ENCODE data around the gene BTBD19.
A peak's percentile ranks its signal among the peaks of the same experiment; 100 is the strongest.
"Not testable (repeated sequence)": the region's sequence is repeated elsewhere in the genome, so short reads cannot be mapped to it uniquely, and the experiment has no call there.

The BTBD19 gene

GRCh38 chr1:44812822-44813543 is 4.7 kb downstream of the BTBD19 start:
- TF ChIP-seq CTCF (IDR thresholded peaks at IDR 0.05; ENCODE audit: low read length, missing control alignments), result no peak
- H3K4me3 ChIP-seq (replicated peaks; ENCODE audit: low read depth, low read length), result no peak overlapping the region
- DNase-seq (ENCODE audit: low read depth), result no peak

GRCh38 chr1:44815926-44816325 is 7.6 kb downstream of the BTBD19 start:
- DNase-seq (ENCODE audit: low read depth); H3K4me3 ChIP-seq (replicated peaks; ENCODE audit: low read depth, low read length): not testable (repeated sequence)

GRCh38 chr1:44817307-44817706 is 9.0 kb downstream of the BTBD19 start:
- no peak overlapping the region for H3K4me3 ChIP-seq (replicated peaks; ENCODE audit: low read depth, low read length)
- no peak for DNase-seq (ENCODE audit: low read depth)
- TF ChIP-seq CTCF (IDR thresholded peaks at IDR 0.05; ENCODE audit: low read length, missing control alignments), result no peak

- TF ChIP-seq CTCF (IDR thresholded peaks at IDR 0.05; ENCODE audit: low read length, missing control alignments), result no peak
- no peak for DNase-seq (ENCODE audit: low read depth)
- no peak overlapping the region for H3K4me3 ChIP-seq (replicated peaks; ENCODE audit: low read depth, low read length)
Measured at GRCh38 chr1:44817771-44818495, 9.6 kb downstream of the BTBD19 start.

- DNase-seq (ENCODE audit: low read depth), result no peak
- TF ChIP-seq CTCF (IDR thresholded peaks at IDR 0.05; ENCODE audit: low read length, missing control alignments), result no peak
- H3K4me3 ChIP-seq (replicated peaks; ENCODE audit: low read depth, low read length), result peak overlapping the region; percentile 44
Measured at GRCh38 chr1:44819196-44819607, 10.9 kb downstream of the BTBD19 start.

- DNase-seq (ENCODE audit: low read depth), result peak; percentile 94
- TF ChIP-seq CTCF (IDR thresholded peaks at IDR 0.05; ENCODE audit: low read length, missing control alignments), result no peak
- H3K4me3 ChIP-seq (replicated peaks; ENCODE audit: low read depth, low read length), result peak overlapping the region; percentile 57
Measured at GRCh38 chr1:44819608-44820327, 11.4 kb downstream of the BTBD19 start.
